ENCODE data around the gene TIMM50.
"Not testable (repeated sequence)": the region's sequence is repeated elsewhere in the genome, so short reads cannot be mapped to it uniquely, and the experiment has no call there.

TIMM50 gene

DNA sequence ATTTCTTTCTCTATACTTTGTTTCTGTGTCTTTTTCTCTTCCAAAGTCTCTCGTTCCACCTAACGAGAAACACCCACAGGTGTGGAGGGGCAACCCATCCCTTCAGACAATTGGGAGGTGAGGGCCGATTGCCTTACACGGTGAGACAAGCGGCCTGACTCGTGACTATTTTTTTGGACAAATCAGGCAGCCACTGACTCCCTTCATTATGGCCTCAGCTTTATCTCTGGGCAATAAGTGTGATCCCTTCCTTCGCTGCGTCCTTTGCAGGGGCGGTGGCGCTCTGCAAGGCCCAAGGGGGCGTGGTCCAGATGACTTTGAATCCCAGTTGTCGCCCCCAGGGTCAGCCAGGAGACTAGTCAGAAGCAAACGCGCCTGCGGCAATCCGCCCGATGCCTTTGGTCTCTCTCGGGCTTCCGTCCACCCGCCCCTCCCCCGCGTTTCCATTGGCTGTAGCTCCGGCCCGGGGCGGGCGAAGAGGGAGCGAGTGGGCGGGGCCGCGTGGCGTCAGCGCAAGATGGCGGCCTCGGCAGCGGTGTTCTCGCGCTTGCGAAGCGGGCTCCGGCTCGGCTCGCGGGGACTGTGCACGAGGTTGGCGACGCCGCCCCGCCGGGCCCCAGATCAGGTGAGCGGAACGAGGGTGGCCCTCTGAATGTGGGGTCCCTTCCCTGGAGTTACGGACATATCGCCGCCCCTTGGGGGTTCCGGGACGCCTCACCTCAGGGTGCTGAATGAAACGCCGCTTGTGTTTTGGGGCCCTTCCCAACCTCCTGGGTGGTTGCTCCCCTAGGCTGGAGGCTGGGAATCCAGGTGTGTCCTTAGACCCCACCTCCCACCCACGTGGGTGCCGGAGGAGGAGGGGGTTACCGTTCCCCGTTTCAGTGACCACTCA is at the start of gene TIMM50:
Gene TIMM50 (plus strand): TSS at position 502 of the 892 bp plus-strand sequence. CDS start 16 bp downstream, at position 518.
- peak; percentile 90 to 96 (median 94) for DNase-seq

DNA sequence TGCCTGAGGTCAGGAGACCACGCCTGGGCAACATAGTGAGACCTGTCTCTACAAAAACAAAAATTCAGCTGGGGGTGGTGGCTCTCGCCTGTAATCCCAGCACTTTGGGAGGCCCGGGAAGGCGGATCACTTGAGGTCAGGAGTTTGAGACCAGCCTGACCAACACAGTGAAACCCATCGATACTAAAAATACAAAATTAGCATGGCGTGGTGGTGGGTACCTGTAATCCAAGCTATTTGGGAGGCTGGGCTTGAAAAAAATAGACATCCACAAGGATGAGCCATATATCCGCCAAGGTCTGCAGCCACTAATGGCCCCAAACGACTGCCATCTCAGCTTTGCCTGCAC is 48.0 kb upstream of the TIMM50 start:
- no peak for DNase-seq

DNA sequence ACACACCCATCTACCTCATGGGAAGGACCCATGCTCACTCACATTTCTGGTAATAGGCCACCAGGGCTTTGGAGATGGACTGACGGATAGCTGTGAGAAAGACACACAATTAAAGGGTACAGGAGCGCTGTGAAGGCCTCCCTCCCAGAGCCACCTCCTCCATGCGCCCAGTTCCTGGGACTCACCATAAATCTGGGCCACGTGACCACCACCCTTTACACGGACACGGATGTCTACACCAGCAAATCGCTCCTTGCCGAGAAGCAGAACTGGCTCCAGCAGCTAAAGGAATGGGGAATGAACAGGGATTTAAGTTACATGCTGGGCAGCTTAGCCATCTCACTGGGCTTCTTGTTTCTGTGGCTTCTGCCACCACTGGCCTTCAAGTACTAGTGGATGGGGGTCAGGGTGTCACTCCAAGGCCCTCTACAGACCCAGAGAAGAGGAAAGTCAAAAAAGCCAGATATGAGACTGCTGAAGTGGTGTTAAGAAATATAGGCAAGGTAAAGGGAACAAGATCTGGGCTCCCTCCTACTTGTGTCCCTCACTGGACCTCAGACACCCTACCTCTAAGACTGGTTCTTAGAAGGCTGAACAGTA is 47.1 kb upstream of the TIMM50 start:
- DNase-seq: no peak

DNA sequence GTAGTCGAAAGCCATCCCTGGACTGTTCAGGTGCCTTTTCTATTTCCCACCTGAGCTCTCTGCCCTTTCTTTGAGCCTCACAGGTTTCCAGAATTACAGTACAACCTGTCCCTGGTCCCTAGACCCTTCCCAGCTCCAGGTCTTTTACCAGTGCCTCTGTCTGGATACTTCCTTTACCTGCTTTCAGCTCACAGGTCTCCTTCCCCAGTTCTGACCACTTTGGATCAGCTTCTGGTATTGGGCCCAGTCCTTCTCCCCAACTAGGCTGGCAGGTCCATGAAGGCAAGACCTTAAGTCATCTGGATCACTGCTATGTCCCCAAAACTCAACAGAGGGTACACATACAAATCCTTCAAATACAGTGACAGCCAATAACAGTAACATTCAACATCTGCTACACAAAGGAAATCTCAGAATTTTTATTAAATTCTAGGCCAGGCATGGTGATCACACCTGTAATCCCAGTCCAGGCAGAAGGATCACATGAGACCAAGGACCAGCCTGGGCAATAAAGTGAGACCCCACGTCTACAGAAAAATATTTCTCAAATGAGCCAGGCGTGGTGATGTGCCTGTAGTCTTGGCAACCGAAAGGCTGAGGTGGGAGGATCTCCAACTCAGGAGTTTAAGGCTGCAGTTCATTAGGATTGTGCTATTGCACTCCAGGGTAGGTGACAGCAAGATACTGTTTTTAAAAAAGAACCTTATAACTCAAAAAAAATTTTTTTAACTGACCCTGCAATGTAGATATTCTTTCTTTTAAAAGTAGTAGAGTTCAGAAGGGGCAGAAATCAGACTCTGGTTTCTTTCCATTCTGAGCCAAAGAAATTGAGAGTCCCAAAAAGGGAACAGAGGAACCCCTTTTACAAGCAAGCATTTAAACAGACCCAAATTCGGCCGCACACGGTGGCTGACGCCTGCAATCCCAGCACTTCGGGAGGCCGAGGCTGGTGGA is 46.2 kb upstream of the TIMM50 start:
- no peak for DNase-seq

DNA sequence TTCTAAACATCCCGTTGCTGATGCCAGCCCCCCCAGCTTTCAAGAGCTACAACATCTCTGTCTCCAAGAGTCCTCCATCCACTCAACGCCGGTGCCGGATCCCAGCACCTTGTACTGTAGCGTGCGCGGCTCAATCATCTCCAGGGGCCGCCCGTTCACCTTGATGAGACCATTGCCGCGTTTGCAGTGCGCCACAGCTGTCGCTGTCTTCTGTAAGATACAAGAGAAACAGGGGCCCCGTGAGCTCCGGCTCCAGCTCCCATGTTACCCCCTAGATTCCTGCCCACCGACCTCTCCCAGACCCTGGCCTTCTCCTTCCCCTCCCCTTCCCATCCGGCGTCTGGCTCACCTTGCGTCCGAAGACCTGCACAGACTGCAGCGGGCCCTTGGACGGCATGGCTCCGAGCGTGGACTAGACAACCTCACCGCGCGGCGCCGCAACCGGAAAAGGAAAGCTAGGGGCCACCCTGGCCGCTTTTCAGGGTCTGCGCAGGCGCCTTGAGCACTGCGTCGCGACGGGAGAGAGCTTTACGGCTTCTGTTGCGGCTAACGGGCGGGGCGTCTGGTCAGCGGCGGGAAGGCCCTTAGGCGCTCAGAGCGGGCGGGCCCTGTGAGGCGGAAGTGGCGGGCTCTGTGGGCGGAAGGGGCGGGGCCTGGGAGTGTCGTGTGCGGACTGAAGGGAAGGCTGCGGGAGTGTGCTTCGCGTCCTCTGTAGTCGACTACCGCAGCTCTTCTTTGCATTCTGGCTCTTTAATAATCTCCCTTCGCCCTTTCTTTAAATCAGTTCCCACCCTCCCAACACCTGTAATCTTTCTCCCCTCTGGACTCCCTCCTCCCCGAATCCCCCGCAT is 44.9 kb upstream of the TIMM50 start, which contains the start of gene RPS16:
Gene RPS16 (minus strand): TSS at position 451 of the 851 bp plus-strand sequence. CDS start 54 bp downstream, at position 397.
- DNase-seq: peak; percentile 96 to 98 (median 97)

DNA sequence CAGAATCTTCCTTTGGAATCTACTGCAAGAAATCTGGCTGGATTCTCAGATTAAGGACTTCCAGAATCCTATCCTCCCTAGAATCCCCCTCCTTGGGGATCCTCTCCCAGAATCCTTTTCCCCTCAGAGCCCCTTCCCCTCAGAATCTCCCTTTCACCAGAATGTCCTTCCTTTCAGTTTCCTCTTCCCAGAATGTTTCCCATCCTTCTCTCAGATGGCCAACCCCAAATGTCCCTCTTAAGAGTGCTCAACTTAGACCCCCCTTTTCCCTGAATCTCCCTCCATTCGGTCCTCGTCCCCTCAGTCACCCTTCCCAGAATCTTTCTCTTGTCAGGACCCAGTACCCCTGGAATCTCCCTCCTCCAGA is 44.3 kb upstream of the TIMM50 start:
- no peak for DNase-seq

GRCh38 chr19:39438270-39438934 is 42.2 kb upstream of the TIMM50 start:
- DNase-seq: no peak

DNA sequence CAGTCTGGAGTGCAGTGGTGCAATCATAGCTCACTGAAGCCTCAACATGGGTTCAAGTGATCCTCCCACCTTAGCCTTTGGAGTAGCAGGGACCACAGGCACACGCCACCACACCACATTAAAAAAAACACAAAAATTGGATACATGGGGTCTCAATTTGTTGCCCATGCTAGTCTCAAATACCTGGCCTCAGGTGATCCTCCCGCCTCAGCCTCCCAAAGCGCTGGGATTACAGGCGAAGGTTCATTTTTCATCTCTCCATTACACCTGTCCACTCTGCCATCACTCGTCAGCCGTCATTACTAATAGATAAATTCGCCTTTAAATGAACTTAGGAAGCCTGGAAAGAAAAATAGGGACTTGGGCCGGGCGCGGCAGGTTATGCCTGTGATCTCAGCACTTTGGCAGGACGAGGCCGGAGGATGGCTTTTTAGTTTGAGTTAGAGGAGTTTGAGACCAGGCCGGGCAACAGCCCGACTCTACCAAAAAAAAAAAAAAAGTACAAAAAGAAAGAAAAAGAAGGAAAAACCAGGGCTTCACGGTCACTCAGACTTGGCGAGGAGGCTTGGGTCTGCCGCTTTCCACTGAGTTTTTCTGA is 35.9 kb upstream of the TIMM50 start:
- DNase-seq: peak in 1 of 6 experiments; percentile 26

DNA sequence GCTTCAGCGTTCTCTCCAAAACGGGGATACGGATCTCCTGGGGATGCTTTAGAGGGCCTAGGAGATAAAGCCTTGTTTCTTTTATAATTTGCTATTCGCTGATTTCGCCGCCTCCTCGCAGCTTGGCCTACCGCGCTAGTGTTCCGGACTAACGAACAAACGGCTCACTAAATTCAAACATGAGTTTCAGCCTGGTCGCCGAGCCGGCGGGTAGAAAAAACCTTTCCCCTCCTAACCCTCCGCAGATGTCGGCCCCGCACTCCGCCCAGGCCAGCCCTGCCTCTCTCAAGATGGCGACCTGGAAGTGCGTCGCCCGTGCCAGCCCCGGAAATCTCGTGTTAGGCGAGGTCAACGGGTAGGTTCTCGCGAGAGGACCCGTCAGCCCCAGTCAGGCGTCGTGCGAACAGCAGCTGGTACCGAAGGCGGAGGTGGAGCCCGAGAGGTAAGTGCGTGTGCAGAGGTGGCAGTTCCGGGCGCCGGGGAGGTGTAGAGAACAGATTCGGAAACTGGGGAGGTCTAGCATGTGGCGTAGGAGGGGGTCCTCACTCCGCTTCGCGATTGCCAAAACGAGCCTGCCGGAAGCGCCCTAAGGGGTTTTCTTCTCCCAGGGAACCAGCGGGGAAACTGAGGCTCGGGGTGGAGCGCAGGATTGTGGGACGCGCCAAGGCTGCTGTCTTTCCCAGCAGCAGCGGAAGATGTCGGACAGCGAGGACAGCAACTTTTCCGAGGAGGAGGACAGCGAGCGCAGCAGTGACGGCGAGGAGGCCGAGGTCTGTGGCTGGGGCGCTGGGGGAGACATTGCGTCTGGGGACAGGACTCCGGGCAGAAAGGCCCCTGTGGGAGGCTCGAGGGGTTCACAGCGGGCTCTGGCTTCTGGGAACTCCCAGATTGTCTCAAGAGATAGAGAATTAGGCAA is 35.2 kb upstream of the TIMM50 start, which contains the start of gene SUPT5H:
Gene SUPT5H (plus strand): TSS at position 387 of the 916 bp plus-strand sequence. CDS start 309 bp downstream, at position 696.
- peak; percentile 92 to 98 (median 97) for DNase-seq

DNA sequence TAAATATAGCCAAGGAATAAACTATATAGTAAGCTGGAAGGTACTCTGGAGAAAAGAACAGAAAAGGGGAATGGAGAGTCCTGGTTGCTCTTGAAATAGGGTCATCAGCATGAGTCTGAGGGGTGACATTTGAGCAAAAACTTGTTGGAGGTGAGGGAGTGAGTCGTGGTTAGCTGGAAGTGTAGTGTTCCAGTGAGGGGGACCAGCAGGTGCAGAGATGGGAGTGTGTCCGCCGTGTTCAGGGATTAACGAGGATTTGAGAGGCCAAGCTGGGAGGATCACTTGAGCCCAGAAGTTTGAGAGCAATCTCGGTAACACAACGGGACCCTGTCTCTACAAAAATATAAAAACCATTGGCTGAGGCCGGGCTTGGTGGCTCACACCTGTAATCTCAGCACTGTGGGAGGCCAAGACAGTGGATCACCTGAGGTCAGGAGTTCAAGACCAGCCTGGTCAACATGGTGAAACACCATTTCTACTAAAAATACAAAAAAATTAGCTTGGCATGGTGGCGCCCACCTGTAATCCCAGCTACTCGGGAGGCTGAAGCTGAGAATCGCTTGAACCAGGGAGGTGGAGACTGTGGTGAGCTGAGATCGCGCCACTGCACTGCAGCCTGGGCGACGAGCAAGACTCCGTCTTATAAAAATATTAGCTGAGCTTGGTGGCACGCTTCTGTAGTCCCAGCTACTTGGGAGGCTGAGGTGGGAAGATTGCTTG is 34.1 kb upstream of the TIMM50 start:
- peak in 1 of 6 experiments; percentile 12 for DNase-seq

- no peak for DNase-seq
Measured at GRCh38 chr19:39448271-39448670, 32.4 kb upstream of the TIMM50 start.

DNA sequence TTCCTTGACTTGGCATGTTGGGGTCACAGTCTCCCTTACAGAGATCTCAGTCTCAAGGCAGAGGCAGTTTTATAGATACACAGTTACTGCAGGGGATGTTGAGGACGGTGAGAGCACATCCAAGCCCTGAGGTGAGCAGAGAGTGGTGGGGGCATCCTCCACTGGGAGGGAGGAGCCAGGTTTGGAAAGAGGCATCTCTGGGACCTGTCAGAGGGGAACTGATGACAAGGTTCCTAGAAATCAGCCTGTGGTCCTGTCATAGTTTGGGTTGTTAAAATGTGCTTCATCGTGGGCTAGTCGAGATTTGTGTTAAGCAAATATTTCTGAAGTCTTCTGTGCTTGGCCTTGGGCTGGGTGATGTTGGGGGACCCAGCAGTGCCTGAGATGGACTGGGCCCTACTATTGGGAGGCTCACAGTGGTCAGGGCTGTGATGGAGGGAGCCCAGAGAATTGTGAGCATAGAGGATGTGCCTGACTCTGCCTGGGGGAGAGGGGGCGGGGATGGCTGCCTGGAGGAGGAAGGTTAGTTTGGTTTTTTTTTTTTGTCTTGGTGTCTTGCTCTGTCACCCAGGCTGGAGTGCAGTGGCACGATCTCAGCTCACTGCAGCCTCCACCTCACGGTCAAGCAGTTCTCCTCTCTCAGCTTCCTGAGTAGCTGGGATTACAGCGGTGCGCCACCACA is 31.4 kb upstream of the TIMM50 start:
- no peak for DNase-seq

DNA sequence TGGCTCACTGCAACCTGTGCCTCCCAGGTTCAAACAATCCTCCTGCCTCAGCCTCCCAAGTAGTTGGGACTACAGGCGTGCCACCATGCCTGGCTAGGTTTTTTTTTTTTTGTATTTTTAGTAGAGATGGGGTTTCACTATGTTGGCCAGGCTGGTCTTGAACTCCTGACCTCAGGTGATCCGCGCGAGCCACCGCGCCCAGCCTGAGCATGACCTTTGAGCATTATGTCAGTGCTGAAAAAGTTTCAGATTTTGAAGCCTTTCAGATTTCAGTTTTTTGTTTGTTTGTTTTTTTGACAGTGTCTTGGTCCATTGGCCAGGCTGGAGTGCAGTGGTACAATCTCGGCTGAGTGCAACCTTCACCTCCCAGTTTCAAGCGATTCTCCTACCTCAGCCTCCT is 29.4 kb upstream of the TIMM50 start:
- not testable (repeated sequence) for DNase-seq

DNA sequence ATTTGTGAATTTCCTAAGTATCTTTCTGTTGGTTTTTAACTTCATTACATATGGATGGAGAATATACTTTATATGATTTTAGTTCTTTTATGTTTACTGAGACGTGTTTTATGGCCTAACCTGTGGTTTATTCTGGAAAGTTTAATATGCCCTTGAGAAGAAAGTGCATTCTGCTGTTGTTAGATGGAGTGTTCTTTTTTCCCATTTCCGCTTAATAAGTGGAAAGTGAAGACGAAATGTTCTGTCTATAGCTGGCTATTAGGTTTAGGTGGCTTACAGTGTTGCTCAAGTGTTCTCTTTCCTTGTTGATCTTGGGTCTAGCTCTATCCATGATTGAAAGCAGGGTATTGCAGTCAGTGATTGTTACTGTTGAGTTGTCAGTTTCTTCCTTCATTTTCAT is 17.2 kb upstream of the TIMM50 start:
- DNase-seq: no peak

DNA sequence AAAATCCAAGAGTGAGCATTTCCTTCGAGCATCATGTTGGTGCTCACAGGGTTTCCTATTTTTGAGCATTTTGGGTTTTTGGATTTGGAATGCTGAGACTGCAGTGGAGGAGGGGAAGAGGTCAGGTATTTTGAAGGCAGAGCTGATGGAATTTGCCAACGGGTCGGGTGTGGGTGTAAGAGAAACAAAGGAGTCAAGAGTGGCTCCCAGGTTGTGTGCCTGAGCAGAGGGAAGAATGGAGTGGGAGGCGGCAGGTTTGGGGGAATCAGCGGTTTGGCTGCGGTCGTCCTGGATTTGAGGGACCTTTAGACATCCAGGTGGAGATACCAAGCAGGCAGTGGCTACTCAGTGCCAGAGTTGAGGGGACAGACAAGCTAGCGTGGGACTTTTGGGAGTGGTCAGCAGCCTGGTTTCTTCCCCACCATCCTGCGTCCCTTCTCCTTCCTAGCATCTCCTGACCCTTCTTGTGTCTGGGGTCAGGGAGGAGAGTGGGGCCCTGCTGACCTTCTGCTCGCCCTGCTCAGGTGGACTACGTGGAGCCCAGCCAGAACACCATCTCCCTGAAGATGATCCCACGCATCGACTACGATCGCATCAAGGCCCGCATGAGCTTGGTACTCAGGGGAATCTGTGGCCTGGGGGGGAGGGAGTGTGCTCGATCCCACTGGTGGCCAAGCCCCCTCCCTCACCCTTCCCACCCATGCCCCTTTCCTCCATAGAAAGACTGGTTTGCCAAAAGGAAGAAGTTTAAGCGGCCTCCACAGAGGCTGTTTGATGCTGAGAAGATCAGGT is 14.5 kb upstream of the TIMM50 start:
- DNase-seq: no peak

DNA sequence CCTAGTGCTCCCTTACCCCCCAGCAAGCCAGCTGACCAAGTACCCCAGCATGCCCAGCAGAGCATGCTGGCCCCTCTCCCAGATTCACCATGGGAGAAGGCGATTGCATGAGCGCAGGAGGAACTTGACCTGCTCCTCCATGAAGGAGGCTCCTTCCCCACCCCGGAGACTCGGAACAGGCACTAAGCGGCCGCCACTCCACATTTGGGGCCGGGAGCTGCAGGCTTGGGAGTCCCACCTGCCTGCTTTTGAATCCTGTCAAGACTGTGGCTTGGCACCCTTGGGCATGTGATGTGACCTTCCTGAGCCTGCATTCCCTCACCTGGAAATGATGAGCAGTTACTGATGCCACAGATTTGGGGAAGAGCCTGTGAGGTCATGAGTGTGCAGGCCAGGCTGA is 12.7 kb upstream of the TIMM50 start:
- no peak for DNase-seq

- no peak for DNase-seq
Measured at GRCh38 chr19:39469036-39469435, 11.6 kb upstream of the TIMM50 start.

GRCh38 chr19:39469567-39469966 is 11.1 kb upstream of the TIMM50 start:
- DNase-seq: no peak

All from stimulated activated naive CD4-positive, alpha-beta T cell (primary cell).